ENCODE data around the gene COL27A1.

COL27A1 gene

GRCh38 chr9:114202849-114203248, 47.5 kb downstream of the COL27A1 start:
- no peak for DNase-seq (ENCODE audit: low read depth in 3 of 3, low spot score in 1 of 3)

- DNase-seq (ENCODE audit: low read depth in 3 of 3, low spot score in 1 of 3), result no peak
These were observed 48.2 kb downstream of the COL27A1 start for GRCh38 chr9:114203410-114204140.

GRCh38 chr9:114204265-114204664, 48.9 kb downstream of the COL27A1 start:
- no peak for DNase-seq (ENCODE audit: low read depth in 3 of 3, low spot score in 1 of 3)

GRCh38 chr9:114205171-114206015, 50.1 kb downstream of the COL27A1 start:
- DNase-seq (ENCODE audit: low read depth in 3 of 3, low spot score in 1 of 3), result no peak

GRCh38 chr9:114206221-114206789, 51.0 kb downstream of the COL27A1 start:
- DNase-seq (ENCODE audit: low read depth in 3 of 3, low spot score in 1 of 3), result no peak

- no peak for DNase-seq (ENCODE audit: low read depth in 3 of 3, low spot score in 1 of 3)
These were observed 51.9 kb downstream of the COL27A1 start for GRCh38 chr9:114207034-114207810.

GRCh38 chr9:114207845-114208244, 52.5 kb downstream of the COL27A1 start:
- DNase-seq (ENCODE audit: low read depth in 3 of 3, low spot score in 1 of 3), result no peak

- DNase-seq (ENCODE audit: low read depth in 3 of 3, low spot score in 1 of 3), result no peak
These were observed 53.8 kb downstream of the COL27A1 start for GRCh38 chr9:114209151-114209550.

GRCh38 chr9:114210136-114210535, 54.8 kb downstream of the COL27A1 start:
- no peak for DNase-seq (ENCODE audit: low read depth in 3 of 3, low spot score in 1 of 3)

GRCh38 chr9:114210691-114211276, 55.4 kb downstream of the COL27A1 start:
- DNase-seq (ENCODE audit: low read depth in 3 of 3, low spot score in 1 of 3), result no peak

- DNase-seq (ENCODE audit: low read depth in 3 of 3, low spot score in 1 of 3), result no peak
These were observed 57.5 kb downstream of the COL27A1 start for GRCh38 chr9:114212826-114213225.

- DNase-seq (ENCODE audit: low read depth in 3 of 3, low spot score in 1 of 3), result no peak
These were observed 58.2 kb downstream of the COL27A1 start for GRCh38 chr9:114213566-114213965.

- DNase-seq (ENCODE audit: low read depth in 3 of 3, low spot score in 1 of 3), result no peak
These were observed 58.8 kb downstream of the COL27A1 start for GRCh38 chr9:114214181-114214580.

GRCh38 chr9:114214686-114215414, 59.5 kb downstream of the COL27A1 start:
- no peak for DNase-seq (ENCODE audit: low read depth in 3 of 3, low spot score in 1 of 3)

- DNase-seq (ENCODE audit: low read depth in 3 of 3, low spot score in 1 of 3), result no peak
These were observed 60.7 kb downstream of the COL27A1 start for GRCh38 chr9:114216081-114216480.

GRCh38 chr9:114216976-114217375, 61.6 kb downstream of the COL27A1 start:
- DNase-seq (ENCODE audit: low read depth in 3 of 3, low spot score in 1 of 3), result no peak

GRCh38 chr9:114218264-114219120, 63.2 kb downstream of the COL27A1 start:
- no peak for DNase-seq (ENCODE audit: low read depth in 3 of 3, low spot score in 1 of 3)

- DNase-seq (ENCODE audit: low read depth in 3 of 3, low spot score in 1 of 3), result no peak
These were observed 64.8 kb downstream of the COL27A1 start for GRCh38 chr9:114220061-114220541.
